Activated CD4-positive, CD25-positive, alpha-beta regulatory T cell treated with anti-CD3 and anti-CD28 coated beads, Interleukin-2, amount 50 U/mL, for 72 hours (primary cell): ENCODE data around the gene ANKIB1.
A peak's percentile ranks its signal among the peaks of the same experiment; 100 is the strongest.
"Not testable (repeated sequence)": the region's sequence is repeated elsewhere in the genome, so short reads cannot be mapped to it uniquely, and the experiment has no call there.

Source experiments
- DNase-seq: peaks from one replicate; pipeline ENCODE4 v3.0.0; 2021

ANKIB1 gene

GRCh38 chr7:92415225-92415624, 169.5 kb downstream of the ANKIB1 start:
- DNase-seq = no peak

- DNase-seq = no peak
Observed at GRCh38 chr7:92417913-92418312, 172.1 kb downstream of the ANKIB1 start.

GRCh38 chr7:92421676-92422435, 176.1 kb downstream of the ANKIB1 start:
- no peak for DNase-seq

- DNase-seq = no peak
Observed at GRCh38 chr7:92422926-92423325, 177.2 kb downstream of the ANKIB1 start.

- no peak for DNase-seq
Observed at GRCh38 chr7:92423710-92424131, 177.9 kb downstream of the ANKIB1 start.

- DNase-seq = no peak
Observed at GRCh38 chr7:92425311-92425947, 179.7 kb downstream of the ANKIB1 start.

GRCh38 chr7:92427193-92427592, 181.4 kb downstream of the ANKIB1 start:
- no peak for DNase-seq

- DNase-seq = no peak
Observed at GRCh38 chr7:92432299-92432946, 186.6 kb downstream of the ANKIB1 start.

- no peak for DNase-seq
Observed at GRCh38 chr7:92433019-92433418, 187.2 kb downstream of the ANKIB1 start.

- no peak for DNase-seq
Observed at GRCh38 chr7:92435542-92435941, 189.8 kb downstream of the ANKIB1 start.

GRCh38 chr7:92436612-92437445, 191.1 kb downstream of the ANKIB1 start:
- no peak for DNase-seq

GRCh38 chr7:92437956-92438491, 192.2 kb downstream of the ANKIB1 start:
- DNase-seq = no peak

- not testable (repeated sequence) for DNase-seq
Observed at GRCh38 chr7:92442720-92443119, 196.9 kb downstream of the ANKIB1 start.

GRCh38 chr7:92446869-92447344, 201.1 kb downstream of the ANKIB1 start:
- no peak for DNase-seq

GRCh38 chr7:92447345-92448204, 201.8 kb downstream of the ANKIB1 start, which contains the start of gene GATAD1:
GATAD1 (plus strand) TSS chr7:92447482; CDS start chr7:92447730, 248 bp downstream.
- DNase-seq = peak; percentile 81

GRCh38 chr7:92448205-92448747, 202.5 kb downstream of the ANKIB1 start:
- peak; percentile 42 for DNase-seq
